Neural progenitor cell (in vitro differentiated cells): ENCODE results near the gene LRRTM1. TPM values are rescaled to one million over a fixed set of nuclear protein-coding genes. Genes with fewer than 3 reads are reported as not detected.

Experiments used
- DNase-seq: peaks from one replicate; pipeline ENCODE4 v3.0.0-alpha.2; 2016; ENCODE audit warnings: low spot score
- H2AFZ ChIP-seq: fragments of 200-600 bp; sonication (generic); replicated peaks from 2 replicates; pipeline ENCODE4 v1.6.1; 2016; ENCODE audit warnings: antibody characterized with exemption
- H3F3A ChIP-seq: fragments of 200-600 bp; sonication (generic); 2 replicates; pipeline ENCODE4 v1.6.1; 2016; ENCODE audit warnings: antibody characterized with exemption, low read depth
- H3K27ac ChIP-seq: fragments of 200-600 bp; sonication (generic); 2 replicates; pipeline ENCODE4 v1.5.1; 2016; ENCODE audit warnings: mild to moderate bottlenecking
- H3K27me3 ChIP-seq: fragments of 200-600 bp; sonication (generic); 2 replicates; pipeline ENCODE4 v1.6.1; 2016; ENCODE audit warnings: mild to moderate bottlenecking, moderate library complexity
- H3K36me3 ChIP-seq: fragments of 200-600 bp; sonication (generic); 2 replicates; pipeline ENCODE4 v1.5.1; 2016
- H3K4me1 ChIP-seq: fragments of 200-600 bp; sonication (generic); 2 replicates; pipeline ENCODE4 v1.6.1; 2016; ENCODE audit warnings: mixed run types
- H3K4me2 ChIP-seq: fragments of 200-600 bp; sonication (generic); 2 replicates; pipeline ENCODE4 v1.6.1; 2016
- H3K4me3 ChIP-seq: fragments of 200-600 bp; sonication (generic); 2 replicates; pipeline ENCODE4 v1.5.1; 2016
- H3K79me2 ChIP-seq: fragments of 200-600 bp; sonication (generic); 2 replicates; pipeline ENCODE4 v1.6.1; 2016; ENCODE audit warnings: low read depth
- H3K9ac ChIP-seq: fragments of 200-600 bp; sonication (generic); 2 replicates; pipeline ENCODE4 v1.6.1; 2016
- H3K9me3 ChIP-seq: fragments of 200-600 bp; sonication (generic); 2 replicates; pipeline ENCODE4 v1.5.1; 2016; ENCODE audit warnings: low read depth
- H4K20me1 ChIP-seq: fragments of 200-600 bp; sonication (generic); 2 replicates; pipeline ENCODE4 v1.6.1; 2016; ENCODE audit warnings: low read depth
- H3K27ac Mint-ChIP-seq: 3 replicates; pipeline ENCODE4 v1.8.0; 2021; ENCODE audit warnings: mixed read lengths
- H3K27me3 Mint-ChIP-seq: 2 replicates; pipeline ENCODE4 v1.8.0; 2022; ENCODE audit warnings: low read depth, mild to moderate bottlenecking, inconsistent platforms, moderate library complexity, mixed read lengths; ENCODE audit not compliant: insufficient read depth
- H3K36me3 Mint-ChIP-seq: 3 replicates; pipeline ENCODE4 v1.8.0; 2021; ENCODE audit warnings: mixed read lengths
- H3K4me1 Mint-ChIP-seq: 3 replicates; pipeline ENCODE4 v1.8.0; 2021; ENCODE audit warnings: mixed read lengths
- H3K4me3 Mint-ChIP-seq: 3 replicates; pipeline ENCODE4 v1.8.0; 2021; ENCODE audit warnings: mild to moderate bottlenecking, moderate library complexity, mixed read lengths
- H3K9me3 Mint-ChIP-seq: 3 replicates; pipeline ENCODE4 v1.8.0; 2020; ENCODE audit warnings: mixed read lengths
- EZH2 ChIP-seq: fragments of 200-600 bp; sonication (generic); IDR thresholded peaks from 2 replicates; pipeline ENCODE4 v1.6.1; 2017; ENCODE audit warnings: antibody characterized with exemption, mild to moderate bottlenecking, moderate library complexity
- EZH2phosphoT487 ChIP-seq: fragments of 200-600 bp; sonication (generic); IDR thresholded peaks from 2 replicates; pipeline ENCODE4 v1.6.1; 2017; ENCODE audit warnings: antibody characterized with exemption
- total RNA-seq: library from RNA; depleted of rRNA; stranded (reverse); fragments of >200 nt; gene quantifications from 2 replicates; pipeline ENCODE4 v1.2.3, GENCODE V29; 2015; ENCODE audit warnings: low replicate concordance
- TF ChIP-seq, protein P1 (sequence below): fragments of 200-600 bp; sonication (generic); IDR thresholded peaks from 2 replicates; pipeline ENCODE4 v1.5.1; 2017; ENCODE audit warnings: antibody characterized with exemption, mild to moderate bottlenecking

LRRTM1 gene
- total RNA-seq, 1 donor from 2014 or later: not detected

DNA sequence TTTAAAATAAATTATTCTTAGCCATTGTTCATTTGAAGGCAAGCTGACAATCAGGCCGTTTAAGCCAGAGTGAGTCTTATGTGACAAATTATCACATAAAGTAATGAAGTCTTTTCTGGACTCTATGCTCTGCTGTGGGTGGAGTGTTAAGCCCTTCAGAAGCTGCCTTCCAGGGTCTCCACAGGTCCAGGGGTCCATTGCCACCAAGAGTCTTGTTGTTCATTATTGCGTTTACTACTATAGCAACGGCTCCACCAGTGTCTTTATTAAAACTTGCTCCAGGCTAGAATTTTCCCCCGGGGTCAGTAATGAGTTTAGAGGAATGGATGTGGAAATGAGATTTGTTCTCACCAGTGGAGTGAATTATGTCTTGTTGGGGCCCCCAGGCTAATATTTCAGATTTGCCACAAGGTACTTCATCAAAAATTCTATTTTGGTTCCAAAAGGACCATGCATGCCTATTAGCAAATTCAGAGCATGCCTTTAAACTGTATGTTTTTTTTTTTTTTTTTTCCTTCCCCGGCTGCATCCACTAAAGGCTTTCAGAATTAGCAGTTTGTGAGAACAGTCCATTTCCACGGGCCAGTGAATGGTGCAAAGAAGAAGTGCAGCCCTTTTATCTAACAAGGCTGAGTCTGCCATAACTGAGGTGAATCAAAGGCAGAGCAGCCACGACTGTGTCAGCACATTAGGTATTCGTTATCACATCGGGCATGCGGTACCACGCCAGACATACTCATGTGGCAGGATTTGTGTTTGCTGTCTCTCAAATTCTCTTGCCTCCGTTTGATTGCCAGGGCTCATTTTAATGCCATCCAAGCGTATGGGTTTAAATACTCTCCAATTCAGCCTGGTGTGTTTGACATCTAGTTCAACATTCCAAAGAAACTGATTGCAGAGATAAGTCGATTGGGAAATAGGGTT, 26.2 kb upstream of the LRRTM1 start:
- Mint-ChIP-seq H3K4me1 (peaks cover 21% of the 10 kb centered on the region), H3K36me3 (no peaks in the 10 kb centered on the region), H3K4me3 (no peak overlapping the region), H3K27me3 (peaks cover 6% of the 10 kb centered on the region), H3K27ac (no peak overlapping the region), H3K9me3 (no peaks in the 10 kb centered on the region)
- H3K36me3 ChIP-seq: no peaks in the 10 kb centered on the region
- H3K4me1 ChIP-seq: peaks cover 25% of the 10 kb centered on the region
- no peaks in the 10 kb centered on the region for H3K27me3 ChIP-seq
- H3K9ac ChIP-seq: no peak overlapping the region
- H3K79me2 ChIP-seq: no peaks in the 10 kb centered on the region
- H3F3A ChIP-seq: peaks cover 5% of the 10 kb centered on the region
- no peak overlapping the region for H2AFZ ChIP-seq
- H3K4me2 ChIP-seq: no peak overlapping the region
- no peak overlapping the region for H3K4me3 ChIP-seq
- no peaks in the 10 kb centered on the region for H3K9me3 ChIP-seq
- TF ChIP-seq, protein P1, sequence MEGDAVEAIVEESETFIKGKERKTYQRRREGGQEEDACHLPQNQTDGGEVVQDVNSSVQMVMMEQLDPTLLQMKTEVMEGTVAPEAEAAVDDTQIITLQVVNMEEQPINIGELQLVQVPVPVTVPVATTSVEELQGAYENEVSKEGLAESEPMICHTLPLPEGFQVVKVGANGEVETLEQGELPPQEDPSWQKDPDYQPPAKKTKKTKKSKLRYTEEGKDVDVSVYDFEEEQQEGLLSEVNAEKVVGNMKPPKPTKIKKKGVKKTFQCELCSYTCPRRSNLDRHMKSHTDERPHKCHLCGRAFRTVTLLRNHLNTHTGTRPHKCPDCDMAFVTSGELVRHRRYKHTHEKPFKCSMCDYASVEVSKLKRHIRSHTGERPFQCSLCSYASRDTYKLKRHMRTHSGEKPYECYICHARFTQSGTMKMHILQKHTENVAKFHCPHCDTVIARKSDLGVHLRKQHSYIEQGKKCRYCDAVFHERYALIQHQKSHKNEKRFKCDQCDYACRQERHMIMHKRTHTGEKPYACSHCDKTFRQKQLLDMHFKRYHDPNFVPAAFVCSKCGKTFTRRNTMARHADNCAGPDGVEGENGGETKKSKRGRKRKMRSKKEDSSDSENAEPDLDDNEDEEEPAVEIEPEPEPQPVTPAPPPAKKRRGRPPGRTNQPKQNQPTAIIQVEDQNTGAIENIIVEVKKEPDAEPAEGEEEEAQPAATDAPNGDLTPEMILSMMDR: no peak
- TF ChIP-seq EZH2 (no peak), EZH2phosphoT487 (no peak)
- no peak overlapping the region for H3K27ac ChIP-seq
- H4K20me1 ChIP-seq: no peaks in the 10 kb centered on the region
- DNase-seq: no peak

DNA sequence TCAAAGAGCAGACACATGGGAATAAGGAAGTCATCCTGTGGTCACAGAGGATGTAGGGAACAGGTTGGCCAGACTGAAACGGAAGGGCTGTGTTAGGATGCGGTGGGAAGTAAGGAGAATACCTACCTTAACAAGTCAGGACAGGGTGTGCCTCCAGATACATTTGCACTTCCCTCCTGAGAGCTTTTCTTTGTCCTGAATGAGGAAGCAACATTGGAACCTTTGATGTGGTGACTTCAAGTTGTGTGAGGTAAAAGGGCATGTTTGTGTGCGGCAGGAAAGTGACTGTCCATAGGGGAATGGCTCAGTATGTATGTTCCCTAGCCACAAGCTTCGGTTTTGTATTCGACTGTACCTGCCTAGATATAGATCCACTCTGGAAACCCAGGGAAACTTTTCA, 24.9 kb upstream of the LRRTM1 start:
- H3K4me1 Mint-ChIP-seq: peaks cover 24% of the 10 kb centered on the region

DNA sequence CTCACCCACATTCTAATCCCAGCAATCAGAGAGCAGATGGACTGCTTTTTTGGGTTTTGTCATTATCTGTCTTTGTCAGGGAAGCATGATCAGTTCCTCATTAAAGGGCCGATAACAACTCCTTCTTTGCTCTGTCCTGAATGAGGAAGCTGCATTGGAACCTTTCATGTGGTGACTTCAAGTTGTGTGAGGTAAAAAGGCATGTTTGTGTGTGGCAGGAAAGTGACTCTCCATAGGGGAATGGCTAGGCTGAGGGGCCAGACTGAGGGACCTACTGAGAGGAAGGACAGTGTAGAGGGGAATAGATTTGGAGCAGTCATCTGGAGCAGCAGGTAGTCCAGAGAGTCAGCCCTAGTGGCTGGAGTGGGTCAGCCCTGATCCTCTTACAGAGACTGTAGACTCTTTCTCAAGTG, 23.6 kb upstream of the LRRTM1 start:
- Histone ChIP-seq H3K36me3 (no peaks in the 10 kb centered on the region), H4K20me1 (no peaks in the 10 kb centered on the region), H3K27me3 (no peaks in the 10 kb centered on the region), H2AFZ (no peak overlapping the region), H3K9ac (no peak overlapping the region), H3K27ac (no peak overlapping the region), H3K4me2 (no peak overlapping the region), H3K9me3 (no peaks in the 10 kb centered on the region), H3K4me1 (peaks cover 38% of the 10 kb centered on the region), H3F3A (peaks cover 5% of the 10 kb centered on the region), H3K4me3 (no peak overlapping the region), H3K79me2 (no peaks in the 10 kb centered on the region)
- peaks cover 6% of the 10 kb centered on the region for H3K27me3 Mint-ChIP-seq
- no peaks in the 10 kb centered on the region for H3K9me3 Mint-ChIP-seq
- no peak overlapping the region for H3K27ac Mint-ChIP-seq
- TF ChIP-seq EZH2phosphoT487 (no peak), EZH2 (no peak)
- TF ChIP-seq, protein P1: no peak
- no peaks in the 10 kb centered on the region for H3K36me3 Mint-ChIP-seq
- H3K4me3 Mint-ChIP-seq: no peak overlapping the region
- H3K4me1 Mint-ChIP-seq: peaks cover 24% of the 10 kb centered on the region
- no peak for DNase-seq

More for the DNA sequence above, 24.9 kb upstream of the LRRTM1 start:
- Histone ChIP-seq H3K27ac (no peak overlapping the region), H3K36me3 (no peaks in the 10 kb centered on the region), H3K4me2 (no peak overlapping the region), H3F3A (peaks cover 5% of the 10 kb centered on the region), H3K4me1 (peaks cover 27% of the 10 kb centered on the region), H3K79me2 (no peaks in the 10 kb centered on the region), H3K9ac (no peak overlapping the region), H3K27me3 (no peaks in the 10 kb centered on the region), H3K9me3 (no peaks in the 10 kb centered on the region), H3K4me3 (no peak overlapping the region), H2AFZ (no peak overlapping the region), H4K20me1 (no peaks in the 10 kb centered on the region)
- DNase-seq: no peak
- H3K27ac Mint-ChIP-seq: no peak overlapping the region
- H3K36me3 Mint-ChIP-seq: no peaks in the 10 kb centered on the region
- no peak overlapping the region for H3K4me3 Mint-ChIP-seq
- H3K27me3 Mint-ChIP-seq: peaks cover 6% of the 10 kb centered on the region
- H3K9me3 Mint-ChIP-seq: no peaks in the 10 kb centered on the region
- TF ChIP-seq, protein P1: no peak
- no peak for TF ChIP-seq EZH2phosphoT487
